H1 (cell line): ENCODE measurements around the gene USP30. TPM values are rescaled to one million over a fixed set of nuclear protein-coding genes. Genes with fewer than 3 reads are reported as not detected.

Experiments used
- polyA plus RNA-seq, 7 experiments: library from polyadenylated mRNA; depleted of rRNA in 3 of 7; stranded (reverse) in 5 of 7; unstranded in 2 of 7; fragments of >200 nt in 5 of 7; fragments of 200-250 nt in 2 of 7; gene quantifications; 1 replicate in 5 of 7; 2 replicates in 1 of 7; 4 replicates in 1 of 7; pipeline versions ENCODE4 v1.2.1 to v1.2.3, GENCODE V29; 2011 to 2013; ENCODE audit warnings: missing spikeins in 2 of 7, mixed read lengths in 2 of 7
- total RNA-seq: library from RNA; stranded (reverse); fragmentation: NEBNext Ultra II Directional; extraction: Animal tissue kit (Norgen Biotek cat#: 25700); gene quantifications from 2 replicates; pipeline ENCODE4 v1.2.1, GENCODE V29; 2021
- TF ChIP-seq, protein P1 (sequence below): fragments of 300-600 bp; sonication (generic); IDR thresholded peaks from 2 replicates; pipeline ENCODE4 v1.7.1; 2012; ENCODE audit warnings: low read length, moderate library complexity, mild to moderate bottlenecking, inconsistent platforms; ENCODE audit not compliant: insufficient replicate concordance

USP30 gene
- total and polyA plus RNA-seq, 2 of the 8 experiments (the other 6 are each of a cell fraction or from before 2014, with no cell fraction given), result 7.0 to 12.2 TPM

DNA sequence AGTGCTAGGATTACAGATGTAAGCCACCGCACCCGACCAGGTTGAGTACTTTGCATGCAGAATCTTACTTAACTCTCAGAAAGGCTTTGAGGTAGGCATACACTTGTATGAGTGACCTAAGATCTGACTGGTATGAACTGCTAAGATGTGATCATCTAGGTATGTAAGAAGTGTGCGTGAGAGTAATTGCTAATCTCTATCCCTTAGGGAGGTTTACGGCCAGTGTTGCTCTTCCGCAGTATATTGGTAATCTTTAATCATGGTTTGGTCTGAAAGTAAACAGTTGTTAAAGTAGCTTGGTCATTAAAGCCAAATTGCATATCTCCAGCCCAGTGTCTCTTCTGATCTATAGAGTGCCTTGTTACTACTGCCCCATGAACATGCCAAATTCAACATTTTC lies 52.8 kb downstream of the USP30 start (continued):
- TF ChIP-seq, protein P1, sequence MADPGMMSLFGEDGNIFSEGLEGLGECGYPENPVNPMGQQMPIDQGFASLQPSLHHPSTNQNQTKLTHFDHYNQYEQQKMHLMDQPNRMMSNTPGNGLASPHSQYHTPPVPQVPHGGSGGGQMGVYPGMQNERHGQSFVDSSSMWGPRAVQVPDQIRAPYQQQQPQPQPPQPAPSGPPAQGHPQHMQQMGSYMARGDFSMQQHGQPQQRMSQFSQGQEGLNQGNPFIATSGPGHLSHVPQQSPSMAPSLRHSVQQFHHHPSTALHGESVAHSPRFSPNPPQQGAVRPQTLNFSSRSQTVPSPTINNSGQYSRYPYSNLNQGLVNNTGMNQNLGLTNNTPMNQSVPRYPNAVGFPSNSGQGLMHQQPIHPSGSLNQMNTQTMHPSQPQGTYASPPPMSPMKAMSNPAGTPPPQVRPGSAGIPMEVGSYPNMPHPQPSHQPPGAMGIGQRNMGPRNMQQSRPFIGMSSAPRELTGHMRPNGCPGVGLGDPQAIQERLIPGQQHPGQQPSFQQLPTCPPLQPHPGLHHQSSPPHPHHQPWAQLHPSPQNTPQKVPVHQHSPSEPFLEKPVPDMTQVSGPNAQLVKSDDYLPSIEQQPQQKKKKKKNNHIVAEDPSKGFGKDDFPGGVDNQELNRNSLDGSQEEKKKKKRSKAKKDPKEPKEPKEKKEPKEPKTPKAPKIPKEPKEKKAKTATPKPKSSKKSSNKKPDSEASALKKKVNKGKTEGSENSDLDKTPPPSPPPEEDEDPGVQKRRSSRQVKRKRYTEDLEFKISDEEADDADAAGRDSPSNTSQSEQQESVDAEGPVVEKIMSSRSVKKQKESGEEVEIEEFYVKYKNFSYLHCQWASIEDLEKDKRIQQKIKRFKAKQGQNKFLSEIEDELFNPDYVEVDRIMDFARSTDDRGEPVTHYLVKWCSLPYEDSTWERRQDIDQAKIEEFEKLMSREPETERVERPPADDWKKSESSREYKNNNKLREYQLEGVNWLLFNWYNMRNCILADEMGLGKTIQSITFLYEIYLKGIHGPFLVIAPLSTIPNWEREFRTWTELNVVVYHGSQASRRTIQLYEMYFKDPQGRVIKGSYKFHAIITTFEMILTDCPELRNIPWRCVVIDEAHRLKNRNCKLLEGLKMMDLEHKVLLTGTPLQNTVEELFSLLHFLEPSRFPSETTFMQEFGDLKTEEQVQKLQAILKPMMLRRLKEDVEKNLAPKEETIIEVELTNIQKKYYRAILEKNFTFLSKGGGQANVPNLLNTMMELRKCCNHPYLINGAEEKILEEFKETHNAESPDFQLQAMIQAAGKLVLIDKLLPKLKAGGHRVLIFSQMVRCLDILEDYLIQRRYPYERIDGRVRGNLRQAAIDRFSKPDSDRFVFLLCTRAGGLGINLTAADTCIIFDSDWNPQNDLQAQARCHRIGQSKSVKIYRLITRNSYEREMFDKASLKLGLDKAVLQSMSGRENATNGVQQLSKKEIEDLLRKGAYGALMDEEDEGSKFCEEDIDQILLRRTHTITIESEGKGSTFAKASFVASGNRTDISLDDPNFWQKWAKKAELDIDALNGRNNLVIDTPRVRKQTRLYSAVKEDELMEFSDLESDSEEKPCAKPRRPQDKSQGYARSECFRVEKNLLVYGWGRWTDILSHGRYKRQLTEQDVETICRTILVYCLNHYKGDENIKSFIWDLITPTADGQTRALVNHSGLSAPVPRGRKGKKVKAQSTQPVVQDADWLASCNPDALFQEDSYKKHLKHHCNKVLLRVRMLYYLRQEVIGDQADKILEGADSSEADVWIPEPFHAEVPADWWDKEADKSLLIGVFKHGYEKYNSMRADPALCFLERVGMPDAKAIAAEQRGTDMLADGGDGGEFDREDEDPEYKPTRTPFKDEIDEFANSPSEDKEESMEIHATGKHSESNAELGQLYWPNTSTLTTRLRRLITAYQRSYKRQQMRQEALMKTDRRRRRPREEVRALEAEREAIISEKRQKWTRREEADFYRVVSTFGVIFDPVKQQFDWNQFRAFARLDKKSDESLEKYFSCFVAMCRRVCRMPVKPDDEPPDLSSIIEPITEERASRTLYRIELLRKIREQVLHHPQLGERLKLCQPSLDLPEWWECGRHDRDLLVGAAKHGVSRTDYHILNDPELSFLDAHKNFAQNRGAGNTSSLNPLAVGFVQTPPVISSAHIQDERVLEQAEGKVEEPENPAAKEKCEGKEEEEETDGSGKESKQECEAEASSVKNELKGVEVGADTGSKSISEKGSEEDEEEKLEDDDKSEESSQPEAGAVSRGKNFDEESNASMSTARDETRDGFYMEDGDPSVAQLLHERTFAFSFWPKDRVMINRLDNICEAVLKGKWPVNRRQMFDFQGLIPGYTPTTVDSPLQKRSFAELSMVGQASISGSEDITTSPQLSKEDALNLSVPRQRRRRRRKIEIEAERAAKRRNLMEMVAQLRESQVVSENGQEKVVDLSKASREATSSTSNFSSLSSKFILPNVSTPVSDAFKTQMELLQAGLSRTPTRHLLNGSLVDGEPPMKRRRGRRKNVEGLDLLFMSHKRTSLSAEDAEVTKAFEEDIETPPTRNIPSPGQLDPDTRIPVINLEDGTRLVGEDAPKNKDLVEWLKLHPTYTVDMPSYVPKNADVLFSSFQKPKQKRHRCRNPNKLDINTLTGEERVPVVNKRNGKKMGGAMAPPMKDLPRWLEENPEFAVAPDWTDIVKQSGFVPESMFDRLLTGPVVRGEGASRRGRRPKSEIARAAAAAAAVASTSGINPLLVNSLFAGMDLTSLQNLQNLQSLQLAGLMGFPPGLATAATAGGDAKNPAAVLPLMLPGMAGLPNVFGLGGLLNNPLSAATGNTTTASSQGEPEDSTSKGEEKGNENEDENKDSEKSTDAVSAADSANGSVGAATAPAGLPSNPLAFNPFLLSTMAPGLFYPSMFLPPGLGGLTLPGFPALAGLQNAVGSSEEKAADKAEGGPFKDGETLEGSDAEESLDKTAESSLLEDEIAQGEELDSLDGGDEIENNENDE, result no peak
- TF ChIP-seq, all 59 proteins: peak for 0
